Activated T-helper 1 cell treated with Interleukin-2 at 50 U/mL for 16 hours (primary cell): Measurements from ENCODE around the gene EFCAB8.
A peak's percentile ranks its signal among the peaks of the same experiment; 100 is the strongest.
"Not testable (repeated sequence)": the region's sequence is repeated elsewhere in the genome, so short reads cannot be mapped to it uniquely, and the experiment has no call there.

Experiments
- DNase-seq: peaks from one replicate; pipeline ENCODE4 v3.0.0-alpha.2; 2020; ENCODE audit warnings: low read depth

Gene EFCAB8

GRCh38 chr20:32972181-32973076 lies 113.7 kb downstream of the EFCAB8 start:
- DNase-seq: peak; percentile 66

- no peak for DNase-seq
Measured at GRCh38 chr20:32973077-32973717, 114.5 kb downstream of the EFCAB8 start.

- not testable (repeated sequence) for DNase-seq
Measured at GRCh38 chr20:32974204-32975064, 115.7 kb downstream of the EFCAB8 start.

GRCh38 chr20:32975121-32975520 lies 116.4 kb downstream of the EFCAB8 start:
- DNase-seq: not testable (repeated sequence)

GRCh38 chr20:32975698-32976674 lies 117.3 kb downstream of the EFCAB8 start:
- no peak for DNase-seq

- no peak for DNase-seq
Measured at GRCh38 chr20:32976746-32977145, 118.0 kb downstream of the EFCAB8 start.

GRCh38 chr20:32977281-32978008 lies 118.7 kb downstream of the EFCAB8 start:
- DNase-seq: no peak

GRCh38 chr20:32978009-32978335 lies 119.2 kb downstream of the EFCAB8 start:
- DNase-seq: no peak

GRCh38 chr20:32979201-32979998 lies 120.7 kb downstream of the EFCAB8 start:
- DNase-seq: no peak

- DNase-seq: no peak
Measured at GRCh38 chr20:32980131-32980941, 121.6 kb downstream of the EFCAB8 start.

GRCh38 chr20:32980990-32981389 lies 122.3 kb downstream of the EFCAB8 start:
- DNase-seq: no peak

- DNase-seq: no peak
Measured at GRCh38 chr20:32982617-32983458, 124.1 kb downstream of the EFCAB8 start.

GRCh38 chr20:32983459-32984112 lies 124.9 kb downstream of the EFCAB8 start:
- DNase-seq: no peak

GRCh38 chr20:32984196-32984595 lies 125.5 kb downstream of the EFCAB8 start:
- no peak for DNase-seq

GRCh38 chr20:32984631-32985354 lies 126.1 kb downstream of the EFCAB8 start:
- no peak for DNase-seq

GRCh38 chr20:32985596-32985995 lies 126.9 kb downstream of the EFCAB8 start:
- no peak for DNase-seq
